NB4 (cell line): Measurements from ENCODE around the gene YTHDF2.

Source experiments
- CTCF ChIP-seq: IDR thresholded peaks from one replicate; pipeline ENCODE4 v1.5.1; 2012; ENCODE audit warnings: low read depth, low read length
- MYC ChIP-seq: IDR thresholded peaks from 2 replicates; pipeline ENCODE4 v1.6.1; 2011; ENCODE audit warnings: low read depth, low read length
- POLR2A ChIP-seq: IDR thresholded peaks from 2 replicates; pipeline ENCODE4 v1.6.1; 2011; ENCODE audit warnings: mild to moderate bottlenecking; ENCODE audit not compliant: insufficient read length; ENCODE audit errors: extremely low read depth

- TF ChIP-seq CTCF (no peak), POLR2A (no peak), MYC (no peak)
These were observed 24.4 kb downstream of the YTHDF2 start for GRCh38 chr1:28761189-28761588.
